ENCODE measurements around the gene TRIM14. TPM values are rescaled to one million over a fixed set of nuclear protein-coding genes. Genes with fewer than 3 reads are reported as not detected.
"Not testable (repeated sequence)": the region's sequence is repeated elsewhere in the genome, so short reads cannot be mapped to it uniquely, and the experiment has no call there.

TRIM14 gene
- total RNA-seq, 1 donor from 2014 or later: 1.8 TPM

DNA sequence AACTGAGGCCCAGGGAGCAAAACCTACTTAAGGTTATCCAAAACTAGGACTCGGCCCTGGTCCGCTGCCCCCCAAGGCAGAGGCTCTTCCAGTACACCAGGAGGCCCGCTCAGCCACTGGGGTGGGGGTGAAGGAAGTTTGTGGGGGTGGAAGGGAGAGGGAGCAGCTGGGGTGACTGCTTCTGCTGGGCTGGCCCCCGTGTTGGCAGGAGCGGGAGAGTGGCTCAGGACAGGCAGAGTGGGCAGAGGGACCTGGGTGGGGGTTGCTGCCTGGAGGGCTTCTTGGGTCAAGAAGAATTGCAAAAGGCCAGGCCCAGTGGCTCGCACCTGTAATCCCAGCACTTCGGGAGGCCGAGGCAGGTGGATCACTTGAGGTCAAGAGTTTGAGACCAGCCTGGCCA, 8.2 kb upstream of the TRIM14 start:
- Histone ChIP-seq H3K4me3 (ENCODE audit: low read depth, low read length) (no peak overlapping the region), H3K36me3 (ENCODE audit: control insufficient read depth, insufficient read depth, low read length) (peaks cover 34% of the 10 kb centered on the region), H3K27me3 (ENCODE audit: control insufficient read depth, insufficient read depth, low read length) (no peaks in the 10 kb centered on the region)
- DNase-seq (ENCODE audit: low read depth) (no peak), FAIRE-seq (no peak)
- TF ChIP-seq, protein P1, sequence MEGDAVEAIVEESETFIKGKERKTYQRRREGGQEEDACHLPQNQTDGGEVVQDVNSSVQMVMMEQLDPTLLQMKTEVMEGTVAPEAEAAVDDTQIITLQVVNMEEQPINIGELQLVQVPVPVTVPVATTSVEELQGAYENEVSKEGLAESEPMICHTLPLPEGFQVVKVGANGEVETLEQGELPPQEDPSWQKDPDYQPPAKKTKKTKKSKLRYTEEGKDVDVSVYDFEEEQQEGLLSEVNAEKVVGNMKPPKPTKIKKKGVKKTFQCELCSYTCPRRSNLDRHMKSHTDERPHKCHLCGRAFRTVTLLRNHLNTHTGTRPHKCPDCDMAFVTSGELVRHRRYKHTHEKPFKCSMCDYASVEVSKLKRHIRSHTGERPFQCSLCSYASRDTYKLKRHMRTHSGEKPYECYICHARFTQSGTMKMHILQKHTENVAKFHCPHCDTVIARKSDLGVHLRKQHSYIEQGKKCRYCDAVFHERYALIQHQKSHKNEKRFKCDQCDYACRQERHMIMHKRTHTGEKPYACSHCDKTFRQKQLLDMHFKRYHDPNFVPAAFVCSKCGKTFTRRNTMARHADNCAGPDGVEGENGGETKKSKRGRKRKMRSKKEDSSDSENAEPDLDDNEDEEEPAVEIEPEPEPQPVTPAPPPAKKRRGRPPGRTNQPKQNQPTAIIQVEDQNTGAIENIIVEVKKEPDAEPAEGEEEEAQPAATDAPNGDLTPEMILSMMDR (IDR thresholded peaks at IDR 0.05; ENCODE audit: insufficient read depth, low read length, severe bottlenecking): no peak

DNA sequence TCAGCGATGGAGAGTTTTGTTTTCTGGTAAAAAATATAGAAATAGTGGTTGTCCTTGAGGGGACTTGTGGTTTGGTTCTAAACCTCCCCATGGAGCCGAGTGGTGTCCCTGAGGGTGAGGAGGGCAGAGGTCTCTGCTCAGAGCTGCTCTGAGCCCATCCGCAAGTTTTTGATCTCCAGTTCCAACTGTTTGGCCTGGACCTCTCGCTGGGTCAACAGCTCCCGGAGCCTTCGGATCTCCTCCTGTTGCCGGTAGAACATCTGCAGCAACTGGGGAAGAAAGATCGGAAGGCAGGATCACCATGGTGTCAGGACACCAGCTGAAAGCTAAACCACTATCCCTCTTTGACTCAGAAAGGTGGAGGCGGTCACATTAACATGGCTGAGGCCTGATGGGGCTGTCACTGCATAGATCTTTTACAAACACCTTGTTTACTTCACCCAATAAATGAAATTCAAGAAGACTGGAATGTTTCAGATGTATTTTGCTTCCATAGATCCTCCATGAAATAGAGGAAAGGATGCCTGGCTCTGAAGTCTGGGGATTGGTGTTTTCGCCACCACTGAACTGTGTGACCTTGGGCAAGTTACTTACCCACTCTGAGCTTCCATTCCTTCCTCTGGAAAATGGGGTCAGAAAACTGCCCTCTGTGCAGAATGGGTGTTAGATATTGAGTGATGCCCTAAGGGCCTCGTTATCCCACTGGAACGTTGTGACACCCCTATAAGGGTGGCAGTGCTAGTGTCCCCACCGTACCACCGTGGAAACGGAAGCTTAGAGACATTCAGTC, 5.8 kb upstream of the TRIM14 start:
- FAIRE-seq (no peak), DNase-seq (ENCODE audit: low read depth) (no peak)
- TF ChIP-seq, protein P1 (IDR thresholded peaks at IDR 0.05; ENCODE audit: insufficient read depth, low read length, severe bottlenecking): no peak
- no peaks in the 10 kb centered on the region for H3K27me3 ChIP-seq (ENCODE audit: control insufficient read depth, insufficient read depth, low read length)
- H3K4me3 ChIP-seq (ENCODE audit: low read depth, low read length): no peak overlapping the region
- H3K36me3 ChIP-seq (ENCODE audit: control insufficient read depth, insufficient read depth, low read length): peaks cover 26% of the 10 kb centered on the region

GRCh38 chr9:98124091-98124490, 5.1 kb upstream of the TRIM14 start:
- not testable (repeated sequence) for H3K27me3 ChIP-seq (ENCODE audit: control insufficient read depth, insufficient read depth, low read length); DNase-seq (ENCODE audit: low read depth); H3K4me3 ChIP-seq (ENCODE audit: low read depth, low read length); FAIRE-seq
- peaks cover 22% of the 10 kb centered on the region for H3K36me3 ChIP-seq (ENCODE audit: control insufficient read depth, insufficient read depth, low read length)

GRCh38 chr9:98121058-98121457, 2.0 kb upstream of the TRIM14 start:
- DNase-seq (ENCODE audit: low read depth) (peak; percentile 58), FAIRE-seq (no peak)
- TF ChIP-seq, protein P1 (IDR thresholded peaks at IDR 0.05; ENCODE audit: insufficient read depth, low read length, severe bottlenecking): peak; percentile 33
- Histone ChIP-seq H3K27me3 (ENCODE audit: control insufficient read depth, insufficient read depth, low read length) (no peaks in the 10 kb centered on the region), H3K4me3 (ENCODE audit: low read depth, low read length) (no peak overlapping the region), H3K36me3 (ENCODE audit: control insufficient read depth, insufficient read depth, low read length) (peaks cover 6% of the 10 kb centered on the region)

- H3K27me3 ChIP-seq (ENCODE audit: control insufficient read depth, insufficient read depth, low read length): no peaks in the 10 kb centered on the region
- H3K36me3 ChIP-seq (ENCODE audit: control insufficient read depth, insufficient read depth, low read length): peaks cover 6% of the 10 kb centered on the region
- no peak overlapping the region for H3K4me3 ChIP-seq (ENCODE audit: low read depth, low read length)
- no peak for FAIRE-seq
- TF ChIP-seq, protein P1 (IDR thresholded peaks at IDR 0.05; ENCODE audit: insufficient read depth, low read length, severe bottlenecking): no peak
- DNase-seq (ENCODE audit: low read depth): no peak
Measured at GRCh38 chr9:98120476-98120875, 1.5 kb upstream of the TRIM14 start.

- FAIRE-seq (no peak), DNase-seq (ENCODE audit: low read depth) (peak; percentile 44)
- no peaks in the 10 kb centered on the region for H3K27me3 ChIP-seq (ENCODE audit: control insufficient read depth, insufficient read depth, low read length)
- TF ChIP-seq, protein P1 (IDR thresholded peaks at IDR 0.05; ENCODE audit: insufficient read depth, low read length, severe bottlenecking): peak; percentile 36
- no peaks in the 10 kb centered on the region for H3K36me3 ChIP-seq (ENCODE audit: control insufficient read depth, insufficient read depth, low read length)
- H3K4me3 ChIP-seq (ENCODE audit: low read depth, low read length): peak overlapping the region; percentile 73
Measured at GRCh38 chr9:98117984-98118639, 910 bp downstream of the TRIM14 start.

DNA sequence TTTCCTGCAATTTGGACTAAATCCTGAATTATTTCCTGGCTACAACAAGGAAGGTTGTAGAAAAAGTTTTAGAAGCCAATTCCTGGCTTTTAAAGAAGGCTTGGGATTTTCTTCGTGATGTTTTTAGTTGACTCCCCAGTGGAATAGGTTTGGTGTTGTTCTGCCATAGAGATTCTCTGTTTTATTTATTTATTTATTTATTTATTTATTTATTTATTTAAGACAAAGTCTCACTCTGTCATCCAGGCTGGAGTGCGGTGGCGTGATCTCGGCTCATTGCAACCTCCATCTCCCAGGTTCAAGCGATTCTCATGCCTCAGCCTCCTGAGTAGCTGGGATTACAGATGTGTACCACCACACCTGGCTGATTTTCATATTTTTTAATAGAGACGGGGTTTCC, 1.9 kb downstream of the TRIM14 start:
- H3K36me3 ChIP-seq (ENCODE audit: control insufficient read depth, insufficient read depth, low read length); H3K27me3 ChIP-seq (ENCODE audit: control insufficient read depth, insufficient read depth, low read length); H3K4me3 ChIP-seq (ENCODE audit: low read depth, low read length); FAIRE-seq; DNase-seq (ENCODE audit: low read depth): not testable (repeated sequence)

All from bronchial epithelial cell (primary cell).